ACC112 (cell line): ENCODE measurements around the gene PSMD3.

Experiments used
- H2AFZ ChIP-seq: fragments of 200-600 bp; sonication (generic); one replicate; pipeline ENCODE4 v1.6.0; 2017; ENCODE audit warnings: antibody characterized with exemption, low read length; ENCODE audit not compliant: unreplicated experiment
- H3K27ac ChIP-seq: fragments of 200-600 bp; sonication (generic); 2 replicates; pipeline ENCODE4 v1.5.1; 2014; ENCODE audit warnings: low read depth, mild to moderate bottlenecking, antibody characterized with exemption, low read length, moderate library complexity
- H3K27me3 ChIP-seq: fragments of 200-600 bp; sonication (generic); 2 replicates; pipeline ENCODE4 v1.6.1; 2014; ENCODE audit warnings: mild to moderate bottlenecking, antibody characterized with exemption, low read length, moderate library complexity, mixed read lengths; ENCODE audit not compliant: insufficient read depth
- H3K36me3 ChIP-seq: fragments of 200-600 bp; sonication (generic); 2 replicates; pipeline ENCODE4 v1.6.1; 2016; ENCODE audit warnings: mild to moderate bottlenecking, antibody characterized with exemption, low read length, moderate library complexity, mixed read lengths; ENCODE audit not compliant: insufficient read depth
- H3K4me1 ChIP-seq: fragments of 200-600 bp; sonication (generic); one replicate; pipeline ENCODE4 v1.6.1; 2016; ENCODE audit warnings: low read length, mixed read lengths; ENCODE audit not compliant: insufficient read depth, unreplicated experiment, control insufficient read depth
- H3K4me3 ChIP-seq: fragments of 200-600 bp; sonication (generic); 2 replicates; pipeline ENCODE4 v1.5.1; 2014; ENCODE audit warnings: mild to moderate bottlenecking, low read depth, low read length
- H3K79me2 ChIP-seq: fragments of 200-600 bp; sonication (generic); one replicate; pipeline ENCODE4 v1.6.0; 2016; ENCODE audit warnings: low read length; ENCODE audit not compliant: control insufficient read depth, unreplicated experiment, insufficient read depth

The PSMD3 gene

DNA sequence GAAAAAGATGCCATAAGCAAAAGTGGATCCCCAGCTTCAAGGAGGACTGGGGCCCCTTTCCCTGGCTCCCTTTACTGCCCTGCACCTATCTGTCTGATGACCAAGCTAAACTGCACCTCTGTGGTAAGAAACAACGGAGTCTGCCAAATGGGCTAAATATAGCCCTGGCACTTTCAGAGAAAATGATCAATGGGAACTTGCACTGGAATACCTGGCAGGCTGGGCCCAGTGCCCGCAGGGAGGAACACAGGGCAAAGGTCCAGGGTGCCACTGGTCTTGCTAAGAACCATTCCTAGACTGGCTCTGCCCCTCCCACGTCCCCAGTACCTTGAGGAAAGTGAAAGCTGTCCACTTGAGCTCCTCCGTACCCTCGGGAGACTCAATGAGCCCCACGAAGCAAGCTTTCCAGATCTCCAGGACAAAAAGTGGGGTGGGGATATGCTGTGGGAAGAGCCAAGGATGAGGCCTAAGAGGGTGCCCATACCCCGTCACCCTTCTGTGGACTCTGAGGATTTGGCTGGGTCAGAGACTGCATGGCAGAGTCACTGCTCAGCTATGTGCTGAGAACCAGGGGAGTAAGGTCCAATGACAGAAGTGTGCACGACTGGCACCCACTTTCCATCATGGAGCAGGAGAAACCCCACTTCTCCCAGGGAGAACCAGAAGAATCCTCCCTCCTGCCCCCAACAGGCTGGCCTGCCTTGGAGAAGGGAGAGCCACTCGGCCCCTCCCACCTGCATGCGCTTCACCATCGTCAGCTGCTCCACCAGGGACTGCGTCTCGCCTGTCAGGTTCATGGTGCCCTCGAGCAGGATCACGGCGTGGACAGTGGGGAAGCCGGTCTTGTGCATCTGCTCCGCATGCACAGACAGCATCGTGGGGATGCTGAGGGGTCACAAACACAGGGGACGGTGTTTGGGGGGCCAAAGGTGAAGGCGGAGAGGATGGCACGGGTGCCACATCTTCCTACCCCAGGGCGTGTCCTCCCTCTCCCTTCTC, 52.0 kb downstream of the PSMD3 start:
- Histone ChIP-seq H2AFZ (no peak overlapping the region), H3K79me2 (no peaks in the 10 kb centered on the region), H3K36me3 (0 out of 2 replicates have a peak, but pooled peaks cover 17% of the 10 kb centered on the region), H3K4me3 (no peak overlapping the region), H3K27me3 (no peaks in the 10 kb centered on the region), H3K27ac (no peak overlapping the region), H3K4me1 (peaks cover 4% of the 10 kb centered on the region)

DNA sequence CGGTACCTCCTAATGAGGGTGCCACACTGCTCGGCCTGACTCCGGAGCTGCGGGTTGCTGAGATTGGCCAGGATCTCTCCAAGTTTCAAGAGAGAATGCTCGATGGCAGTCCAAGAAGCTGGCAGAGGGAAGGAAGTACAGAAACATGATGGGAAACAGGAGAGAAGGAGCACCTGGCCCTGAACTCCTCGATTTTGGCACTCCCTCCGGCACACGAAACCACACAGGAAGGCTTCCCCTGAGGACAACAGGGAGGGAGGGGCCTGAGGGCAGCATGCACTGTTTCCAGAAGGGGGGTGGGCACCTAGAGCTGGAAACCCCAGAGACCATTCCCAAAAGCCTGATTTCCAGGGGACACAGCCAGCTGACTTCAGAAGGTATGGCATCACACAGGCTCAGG, 52.7 kb downstream of the PSMD3 start:
- no peak overlapping the region for H2AFZ ChIP-seq
- H3K4me3 ChIP-seq: no peak overlapping the region
- no peaks in the 10 kb centered on the region for H3K27me3 ChIP-seq
- H3K27ac ChIP-seq: no peak overlapping the region
- no peaks in the 10 kb centered on the region for H3K79me2 ChIP-seq
- H3K4me1 ChIP-seq: peaks cover 4% of the 10 kb centered on the region
- H3K36me3 ChIP-seq: 0 out of 2 replicates have a peak, but pooled peaks cover 17% of the 10 kb centered on the region

DNA sequence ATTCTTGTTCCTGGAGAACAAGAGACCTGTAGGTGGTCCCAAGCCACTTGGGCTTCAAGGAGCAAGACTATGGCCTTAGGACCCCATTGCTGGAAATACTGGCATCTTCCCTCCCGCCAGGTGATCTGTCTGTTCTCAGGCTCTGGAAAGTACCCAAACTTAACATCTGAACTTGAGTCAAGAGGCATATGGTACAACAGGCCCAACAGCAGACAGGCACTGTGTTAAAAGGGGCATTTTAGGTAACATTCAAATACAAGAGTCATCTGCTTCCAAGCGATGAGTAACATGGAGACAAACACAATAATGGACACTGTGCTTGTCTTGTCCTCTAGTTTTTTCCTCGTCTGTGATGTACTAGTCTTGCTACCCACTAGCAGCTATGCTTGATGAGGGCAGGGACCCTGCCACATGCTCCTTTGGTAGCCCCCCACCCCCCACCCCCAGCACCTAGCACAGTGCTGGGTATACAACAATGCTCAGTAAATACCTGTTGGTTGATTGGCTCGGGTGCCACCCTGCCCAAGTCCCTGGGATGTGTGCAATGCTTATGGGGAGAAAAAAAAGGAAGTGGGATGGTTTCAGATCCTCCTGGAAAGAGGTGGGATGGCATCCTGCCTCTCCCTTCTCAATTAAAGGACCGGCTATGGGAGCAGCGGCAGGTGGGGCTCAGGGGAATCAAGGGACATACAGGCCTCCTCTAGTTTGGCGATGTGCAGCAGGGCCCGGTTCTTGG, 54.0 kb downstream of the PSMD3 start:
- Histone ChIP-seq H3K79me2 (no peaks in the 10 kb centered on the region), H3K4me1 (peaks cover 4% of the 10 kb centered on the region), H2AFZ (no peak overlapping the region), H3K36me3 (0 out of 2 replicates have a peak, but pooled peaks cover 13% of the 10 kb centered on the region), H3K27ac (no peak overlapping the region), H3K27me3 (no peaks in the 10 kb centered on the region), H3K4me3 (no peak overlapping the region)

DNA sequence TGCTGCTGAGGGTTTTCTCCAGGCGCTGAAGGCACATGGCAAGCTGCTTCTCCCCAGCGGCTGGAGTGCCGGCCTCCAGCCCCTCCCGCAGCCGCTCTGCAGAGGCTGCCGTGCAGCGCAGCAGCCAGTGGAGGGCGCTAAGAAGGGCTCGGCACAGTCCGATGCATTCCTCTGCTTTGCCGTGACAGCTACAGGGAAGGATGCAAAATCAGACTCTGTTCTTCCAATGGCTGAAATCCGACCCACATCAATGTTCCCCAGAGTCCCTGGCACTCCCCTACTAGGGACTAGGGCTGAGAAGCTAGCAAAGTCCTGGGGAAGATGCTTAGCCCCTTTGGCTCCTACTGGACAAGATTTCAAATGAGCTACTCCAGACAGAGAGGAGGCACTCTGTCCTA, 54.6 kb downstream of the PSMD3 start:
- Histone ChIP-seq H3K4me3 (no peak overlapping the region), H3K36me3 (0 out of 2 replicates have a peak, but pooled peaks cover 12% of the 10 kb centered on the region)

DNA sequence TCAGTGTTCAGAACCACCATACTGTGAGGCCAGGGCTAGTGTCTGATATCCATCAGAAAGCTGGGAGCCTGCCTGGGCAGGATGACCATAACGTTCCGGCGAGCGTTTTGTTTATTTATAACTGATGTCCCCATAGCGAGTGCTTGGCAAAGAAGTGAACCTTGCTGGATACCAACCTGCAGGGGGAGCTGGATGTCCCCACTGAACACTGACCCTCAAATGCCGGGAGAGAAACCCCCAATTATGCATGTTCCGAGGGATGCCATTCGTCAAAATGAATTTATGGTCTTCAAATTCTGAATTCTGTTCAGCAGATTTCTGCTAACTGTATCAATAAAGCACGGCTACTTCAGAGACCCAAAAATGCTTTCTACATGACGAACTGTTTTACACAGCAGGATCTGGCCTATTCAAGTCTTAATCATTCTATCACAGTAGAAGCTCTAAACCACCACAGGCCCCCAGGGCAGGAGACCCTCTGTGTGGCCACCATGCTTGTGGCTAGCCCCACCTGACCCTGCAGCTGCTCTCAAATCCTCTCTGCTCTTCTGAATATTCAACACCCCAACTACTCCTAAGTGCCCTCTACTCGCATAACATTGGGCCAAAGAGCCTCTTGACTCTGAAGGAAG, 58.4 kb downstream of the PSMD3 start:
- Histone ChIP-seq H3K4me3 (no peak overlapping the region), H3K4me1 (peaks cover 4% of the 10 kb centered on the region), H2AFZ (no peak overlapping the region), H3K79me2 (no peaks in the 10 kb centered on the region), H3K27me3 (no peaks in the 10 kb centered on the region), H3K27ac (peak overlapping the region; percentile 41), H3K36me3 (0 out of 2 replicates have a peak, but pooled peaks cover 8% of the 10 kb centered on the region)

More for the DNA sequence above, 54.6 kb downstream of the PSMD3 start:
- H3K27me3 ChIP-seq: no peaks in the 10 kb centered on the region
- H3K4me1 ChIP-seq: peaks cover 4% of the 10 kb centered on the region
- no peak overlapping the region for H2AFZ ChIP-seq
- no peak overlapping the region for H3K27ac ChIP-seq
- H3K79me2 ChIP-seq: no peaks in the 10 kb centered on the region

DNA sequence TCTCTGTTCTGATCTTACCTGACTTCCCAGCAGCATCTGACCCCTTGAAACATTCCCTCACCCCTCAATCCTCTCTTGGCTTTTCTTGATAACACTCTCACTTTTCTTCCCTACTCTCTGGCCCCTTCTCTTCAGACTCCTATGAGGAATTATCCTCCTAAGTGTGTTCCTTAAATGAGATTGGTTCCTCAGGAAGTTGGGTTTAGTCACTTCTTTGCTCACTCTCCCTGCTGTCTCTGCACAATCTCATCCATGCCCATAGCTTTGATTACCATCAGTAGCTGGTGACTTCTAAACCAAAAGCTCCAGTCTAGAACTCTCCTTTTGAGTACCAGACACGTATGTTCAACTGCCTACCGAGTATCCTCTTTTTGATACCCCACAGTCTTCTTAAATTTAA, 60.6 kb downstream of the PSMD3 start:
- Histone ChIP-seq H3K36me3 (no peaks in the 10 kb centered on the region), H3K79me2 (no peaks in the 10 kb centered on the region), H3K27ac (no peak overlapping the region), H3K4me1 (no peaks in the 10 kb centered on the region), H3K27me3 (no peaks in the 10 kb centered on the region), H3K4me3 (no peak overlapping the region), H2AFZ (no peak overlapping the region)
